Occipital lobe (tissue), 2 donors: ENCODE measurements around the gene TMEFF2. TPM values are rescaled to one million over a fixed set of nuclear protein-coding genes. Genes with fewer than 3 reads are reported as not detected.
"Not testable (repeated sequence)": the region's sequence is repeated elsewhere in the genome, so short reads cannot be mapped to it uniquely, and the experiment has no call there.

Source experiments
- DNase-seq: peaks from one replicate; lab custom pipeline; 2025; lab: John Stamatoyannopoulos, UW
- total RNA-seq: library from RNA; depleted of rRNA; stranded (reverse); fragments of >200 nt; gene quantifications from one replicate; pipeline ENCODE4 v1.2.3, GENCODE V29; 2014

The TMEFF2 gene
- total RNA-seq, 1 donor from 2014 or later, result 50.4 TPM

DNA sequence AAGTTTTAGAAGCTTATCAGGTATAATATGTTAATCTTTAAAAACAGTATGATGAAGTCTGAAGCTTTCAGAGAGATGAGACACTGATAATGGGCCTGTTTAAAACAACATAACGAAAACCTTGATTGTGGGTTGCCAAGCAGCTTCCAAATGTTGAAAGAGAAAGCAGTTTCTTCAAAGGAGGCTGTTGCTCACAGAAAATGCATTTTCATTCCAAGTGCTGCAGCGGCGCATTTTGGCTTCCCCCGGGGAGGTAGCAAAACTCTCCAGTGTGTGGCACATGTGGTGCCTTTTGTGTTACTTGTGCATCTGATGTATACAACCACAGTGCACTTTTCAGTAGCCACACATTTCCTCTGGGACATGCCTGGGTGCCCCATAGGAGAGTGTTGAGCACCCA lies 66.1 kb downstream of the TMEFF2 start:
- peak; percentile 14 for DNase-seq

DNA sequence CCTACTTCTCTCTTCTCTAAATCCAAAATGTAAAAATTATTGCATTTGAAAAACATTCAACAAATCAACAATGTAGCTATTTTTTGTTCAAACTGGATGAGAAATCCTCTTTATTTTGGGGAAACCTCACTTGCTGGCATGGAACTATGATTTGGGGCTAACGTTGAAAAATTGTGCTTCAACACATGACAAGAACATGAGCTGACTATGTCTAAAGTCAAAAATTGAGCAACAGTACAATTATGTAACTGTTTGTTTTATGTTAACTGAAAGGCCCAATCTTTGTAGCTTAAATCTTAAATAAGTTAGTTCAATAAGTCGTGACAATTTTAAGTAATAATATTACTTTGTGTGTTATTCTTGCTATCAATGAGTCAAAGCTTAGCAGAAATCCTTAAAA lies 67.3 kb downstream of the TMEFF2 start:
- DNase-seq, result no peak

DNA sequence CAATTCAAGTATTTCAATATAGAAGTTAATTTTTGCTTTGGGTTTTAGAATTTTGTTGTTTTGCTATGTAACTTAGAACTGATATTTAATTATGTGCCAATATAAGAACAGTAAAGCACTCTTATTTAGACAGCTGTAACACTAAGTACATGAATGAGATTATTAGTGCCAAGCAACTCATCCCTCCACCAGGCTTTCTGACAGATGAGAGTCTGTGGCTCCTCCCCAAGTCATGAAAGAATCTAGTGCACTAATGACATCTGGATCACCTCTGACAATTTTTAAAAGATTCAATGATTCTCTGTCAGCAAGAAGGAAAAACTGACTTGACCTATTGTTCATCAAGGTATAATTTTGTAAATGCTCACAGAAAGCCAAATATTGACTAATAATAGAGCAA lies 67.8 kb downstream of the TMEFF2 start:
- DNase-seq, result no peak

DNA sequence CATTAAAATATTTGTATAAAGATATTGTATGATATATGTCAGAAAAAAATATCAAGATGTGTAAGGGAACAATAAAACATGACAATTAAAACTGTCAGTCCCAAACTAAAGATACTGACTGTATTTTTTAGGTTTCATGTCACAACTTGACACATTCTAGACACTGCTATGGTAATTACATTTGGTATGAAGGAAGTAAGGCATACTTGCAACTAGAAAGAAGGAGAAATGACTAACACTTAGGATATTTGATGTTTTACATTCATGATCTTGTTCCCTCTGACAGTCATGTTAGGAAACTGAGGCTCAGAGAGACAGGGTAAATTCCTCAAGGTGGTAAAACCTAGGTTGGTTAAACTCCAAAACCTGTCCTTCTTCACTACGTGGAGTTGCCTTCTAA lies 68.3 kb downstream of the TMEFF2 start:
- no peak for DNase-seq

DNA sequence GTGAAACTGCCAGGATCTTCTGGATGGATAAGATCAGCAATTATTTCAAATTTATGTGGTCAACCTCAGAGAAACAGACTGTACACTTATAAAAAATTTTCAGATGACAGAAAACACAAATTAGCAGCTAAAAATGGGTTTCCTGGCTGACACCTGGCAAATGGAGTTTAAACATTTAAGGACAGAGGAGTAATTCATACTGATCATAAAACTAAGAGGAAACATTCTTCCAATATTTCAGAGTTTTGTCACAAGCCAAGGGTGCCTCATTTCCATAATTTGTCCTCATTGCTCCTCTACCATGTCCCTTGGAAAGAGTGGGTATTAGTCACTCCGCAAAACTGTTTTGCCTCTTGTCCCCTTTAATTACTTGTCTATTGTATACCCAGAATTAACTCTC lies 70.2 kb downstream of the TMEFF2 start:
- no peak for DNase-seq

DNA sequence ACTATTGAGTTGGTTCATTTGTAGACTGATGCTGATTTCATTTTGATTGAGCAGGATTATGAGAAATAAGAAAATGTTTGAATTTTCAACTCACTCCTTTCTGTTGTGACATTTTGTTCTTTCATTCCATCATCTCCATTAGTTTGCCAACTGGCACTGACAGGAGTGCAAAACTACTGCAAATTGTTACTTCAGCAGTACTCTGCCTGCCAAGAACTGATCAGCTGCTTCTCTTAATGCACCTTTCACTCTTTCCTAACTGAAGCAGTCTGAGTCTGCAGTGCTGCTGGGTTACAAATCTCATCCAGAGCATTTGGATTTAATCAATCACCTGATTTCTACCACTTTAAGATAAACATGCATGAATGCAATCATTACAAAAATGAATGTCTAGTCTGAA lies 70.9 kb downstream of the TMEFF2 start:
- peak; percentile 14 for DNase-seq

DNA sequence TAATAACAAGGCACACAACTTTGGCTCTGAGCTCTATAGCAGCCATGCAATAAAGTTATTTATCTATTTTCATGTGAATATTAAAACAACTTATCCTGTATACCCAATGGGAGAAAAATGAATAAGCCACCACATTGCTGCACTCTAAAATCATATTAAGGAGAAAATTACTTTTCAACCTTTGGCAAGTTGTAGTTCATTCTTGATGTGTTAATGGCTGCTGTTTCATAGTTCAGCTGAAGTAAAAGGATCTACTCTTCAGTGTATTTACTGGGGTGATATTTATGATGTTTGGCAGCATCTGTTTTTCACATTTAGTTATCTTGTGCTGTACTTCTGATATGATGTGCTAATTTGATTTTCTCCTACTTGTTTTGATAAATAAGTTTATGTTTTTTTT lies 71.8 kb downstream of the TMEFF2 start:
- no peak for DNase-seq

DNA sequence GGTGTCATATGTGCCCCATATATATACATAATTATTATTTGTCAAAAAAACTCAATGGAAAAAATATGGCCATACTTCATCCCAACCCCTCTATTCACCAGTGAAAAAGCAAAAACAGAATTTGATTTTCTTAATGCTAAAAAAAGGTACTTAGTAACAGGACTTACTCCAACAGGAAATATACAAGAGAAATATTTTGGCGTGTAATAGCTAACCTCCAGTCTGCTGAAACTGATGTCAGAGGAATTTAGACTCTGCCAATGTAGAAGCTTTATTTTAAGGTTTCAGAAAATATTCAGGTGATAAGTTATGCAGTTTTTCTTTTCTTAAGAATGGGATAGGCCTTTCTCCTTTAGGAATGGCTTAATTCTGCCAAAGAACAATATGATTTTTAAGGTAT lies 72.6 kb downstream of the TMEFF2 start:
- DNase-seq, result no peak

DNA sequence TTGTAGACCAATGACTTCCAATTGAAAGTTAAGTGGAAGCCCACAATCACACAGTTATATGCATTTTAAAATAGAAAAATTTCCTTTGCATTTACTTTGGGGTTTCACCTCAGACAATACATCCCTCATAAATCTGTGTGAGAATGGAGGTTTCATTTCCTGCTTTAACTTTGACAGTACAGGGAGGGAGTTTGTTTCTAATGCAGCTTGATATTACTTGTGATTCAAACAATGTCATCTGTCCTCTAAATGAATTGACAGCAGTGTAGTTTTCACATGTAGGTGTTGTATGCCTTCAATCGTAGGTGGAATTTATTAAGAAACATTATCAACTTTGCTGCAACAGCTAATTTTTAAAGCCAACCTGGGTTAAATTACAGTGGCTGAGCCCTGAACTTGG lies 75.2 kb downstream of the TMEFF2 start:
- no peak for DNase-seq

DNA sequence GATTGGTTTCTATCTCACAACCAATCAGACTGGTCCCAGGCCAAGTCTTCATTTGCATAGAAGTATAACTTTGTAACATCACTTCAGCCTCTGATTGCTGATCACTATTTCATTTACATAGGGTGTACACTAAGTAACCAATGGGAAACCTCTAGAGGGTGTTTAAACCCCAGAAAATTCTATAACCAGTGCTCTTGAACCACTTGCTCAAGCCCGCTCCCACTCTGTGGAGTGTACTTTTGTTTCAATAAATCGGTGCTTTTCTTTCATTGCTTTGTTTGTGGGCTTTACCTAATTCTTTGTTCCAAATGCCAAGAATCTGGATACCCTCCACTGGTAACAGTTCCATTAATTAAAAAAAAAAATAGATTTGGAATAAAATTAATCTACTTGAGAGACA lies 77.0 kb downstream of the TMEFF2 start:
- DNase-seq, result no peak

DNA sequence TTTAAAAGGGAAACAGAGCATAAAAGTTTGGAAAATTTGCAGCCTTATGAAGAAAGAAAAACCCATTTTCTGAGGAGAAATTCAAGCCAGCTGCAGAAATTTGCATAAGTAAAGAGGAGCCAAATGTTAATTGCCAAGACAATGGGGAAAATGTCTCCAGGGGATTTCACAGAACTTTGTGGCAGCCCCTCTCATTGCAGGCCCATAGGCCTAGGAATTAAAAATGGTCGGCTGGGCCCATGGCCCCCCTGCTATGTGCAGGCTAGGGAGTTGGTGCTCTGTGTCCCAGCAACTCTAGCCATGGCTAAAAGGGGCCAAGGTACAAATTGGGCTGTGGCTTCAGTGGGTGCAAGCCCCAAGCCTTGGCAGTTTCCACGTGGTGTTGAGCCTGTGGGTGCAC lies 83.2 kb downstream of the TMEFF2 start:
- not testable (repeated sequence) for DNase-seq

DNA sequence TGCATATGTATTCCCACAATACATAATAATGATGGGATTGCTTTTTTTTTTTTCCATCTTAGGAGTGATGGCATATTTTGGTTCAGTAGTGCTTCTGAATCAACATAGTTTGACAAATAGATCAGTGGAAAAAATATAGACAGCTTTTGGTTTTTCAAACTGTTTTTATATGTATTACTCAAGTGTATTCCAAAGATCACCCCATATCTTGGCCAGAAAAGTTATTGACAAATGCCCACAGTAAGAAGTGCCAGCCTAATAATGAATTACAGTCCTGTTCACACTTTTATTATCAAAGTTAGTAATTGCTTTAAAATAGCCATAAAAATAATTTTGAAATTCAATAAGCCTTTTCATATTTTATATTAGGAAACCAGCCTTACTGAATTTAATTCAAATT lies 95.0 kb downstream of the TMEFF2 start:
- no peak for DNase-seq

DNA sequence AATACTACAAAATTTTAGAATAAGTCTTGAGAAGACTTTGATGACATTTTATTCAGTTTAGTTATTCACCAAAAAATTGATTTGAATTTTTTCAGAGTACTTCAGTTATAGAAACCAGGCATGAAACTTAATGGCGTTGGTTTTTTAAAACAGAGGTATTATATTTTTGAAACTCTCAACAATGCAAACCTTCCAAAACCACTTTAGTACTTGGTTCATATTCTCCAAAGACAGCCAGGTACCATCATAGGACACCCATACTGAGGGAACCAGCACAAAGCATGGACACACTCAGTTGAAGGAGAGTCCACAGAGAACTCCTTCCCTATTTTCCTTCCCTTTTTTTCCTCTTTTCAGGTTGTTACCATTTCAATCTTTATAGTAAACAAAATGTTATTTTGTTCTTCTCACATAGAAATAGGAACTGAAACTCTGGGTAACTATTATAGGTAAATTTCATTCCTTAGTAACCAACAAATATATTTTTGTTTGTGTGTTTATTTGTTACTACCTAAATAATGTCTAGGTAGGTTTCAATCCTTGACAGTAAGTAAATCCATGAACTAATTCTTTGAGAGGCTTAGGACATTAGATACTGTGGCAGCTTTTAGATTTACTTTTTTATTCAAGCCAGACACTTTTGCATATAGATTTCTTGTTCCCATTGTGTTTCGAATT lies 95.8 kb downstream of the TMEFF2 start:
- DNase-seq, result no peak

DNA sequence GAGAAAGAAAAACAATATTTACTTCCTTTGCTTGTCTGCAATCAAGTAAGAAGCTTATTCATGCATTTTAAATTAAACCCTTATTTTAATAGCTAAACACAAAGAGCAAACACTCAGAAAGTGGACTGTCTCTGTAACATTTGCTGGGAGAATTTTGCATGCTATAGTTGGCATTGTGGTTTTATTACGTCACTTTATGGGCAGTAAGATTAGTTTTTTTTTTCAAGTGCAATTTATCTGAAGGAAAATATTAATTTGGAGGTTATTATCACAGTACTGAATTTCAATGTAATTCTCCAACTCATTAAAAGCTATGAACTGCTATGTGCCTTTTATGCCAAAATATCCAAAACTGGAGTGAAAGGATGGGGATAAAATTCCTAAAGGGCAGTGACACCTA lies 103.3 kb downstream of the TMEFF2 start:
- no peak for DNase-seq

DNA sequence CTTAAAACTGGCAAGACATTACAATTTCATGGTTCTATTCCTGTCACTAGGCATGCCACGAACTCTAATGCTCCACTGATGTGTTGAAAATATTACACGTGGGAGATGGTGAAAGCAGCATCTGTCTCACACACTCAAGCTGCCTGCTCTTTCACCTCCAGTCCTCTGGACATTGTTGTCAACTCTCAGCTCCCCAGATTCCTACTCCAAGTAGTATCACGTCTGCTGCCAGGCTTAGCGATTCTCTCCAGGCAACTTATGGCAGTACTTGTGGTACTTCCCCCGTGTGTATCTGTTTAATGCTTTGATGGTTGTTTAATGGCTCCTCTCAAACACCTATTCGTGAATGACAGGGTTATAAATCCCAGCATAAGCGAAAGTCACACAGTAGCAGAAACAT lies 103.8 kb downstream of the TMEFF2 start:
- no peak for DNase-seq

DNA sequence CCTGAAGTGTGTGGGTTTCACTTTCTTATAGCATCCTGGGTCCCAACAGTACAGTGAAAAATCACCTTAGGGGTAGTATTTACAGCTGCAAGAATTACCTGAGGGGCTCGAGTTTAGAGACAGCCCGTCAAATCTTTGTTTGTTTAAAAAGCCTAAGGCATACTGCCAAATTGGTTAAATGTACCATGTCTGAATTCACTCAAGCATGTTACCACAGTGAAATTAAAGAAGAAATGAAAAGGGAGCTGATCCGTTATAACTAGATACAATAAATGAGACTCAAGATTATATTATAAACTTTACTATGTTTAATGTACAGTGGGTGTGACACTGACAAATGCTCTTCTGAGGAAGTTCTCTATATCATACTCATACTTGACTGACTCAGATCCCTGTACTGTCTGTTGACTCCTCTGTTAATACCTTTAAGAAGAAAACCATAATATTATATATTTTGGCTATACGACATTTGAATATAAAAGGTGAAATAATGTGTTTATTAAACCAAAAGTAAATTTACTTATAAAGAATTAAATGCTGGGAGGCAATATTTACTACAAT lies 107.3 kb downstream of the TMEFF2 start:
- no peak for DNase-seq

DNA sequence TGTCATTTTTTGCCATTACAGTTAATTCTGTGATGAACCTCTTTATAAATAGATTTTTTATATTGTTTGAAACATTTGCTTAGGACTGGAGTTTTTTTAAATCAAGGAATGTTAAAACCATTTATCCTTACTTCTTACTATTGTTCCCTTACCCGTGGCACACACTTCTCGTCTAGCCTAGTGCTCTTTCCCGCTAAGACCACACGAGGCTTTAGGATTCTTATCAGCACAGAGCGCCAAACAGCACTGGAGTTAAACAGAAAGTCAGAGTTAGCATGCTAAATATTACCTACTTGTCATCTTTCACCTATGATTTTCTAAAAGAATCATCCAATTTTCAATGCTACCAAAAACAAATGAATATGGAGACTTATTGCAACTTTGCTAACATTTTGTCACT lies 112.6 kb downstream of the TMEFF2 start:
- DNase-seq, result no peak

DNA sequence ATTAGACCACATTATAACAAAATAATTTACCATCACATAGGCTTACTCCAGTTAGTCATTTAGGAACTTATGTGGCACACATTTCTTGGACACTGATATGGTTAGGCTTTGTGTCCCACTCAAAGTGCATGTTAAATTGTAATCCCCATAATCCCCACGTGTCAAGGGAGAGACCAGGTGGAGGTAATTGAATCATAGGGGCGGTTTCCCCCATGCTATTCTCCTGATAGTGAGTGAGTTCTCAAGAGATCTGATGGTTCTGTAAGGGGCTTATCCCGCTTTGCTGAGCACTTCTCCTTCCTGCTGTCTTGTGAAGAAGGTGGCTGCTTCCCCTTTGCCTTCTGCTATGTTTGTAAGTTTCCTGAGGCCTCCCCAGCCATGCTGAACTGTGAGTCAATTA lies 114.6 kb downstream of the TMEFF2 start:
- not testable (repeated sequence) for DNase-seq

DNA sequence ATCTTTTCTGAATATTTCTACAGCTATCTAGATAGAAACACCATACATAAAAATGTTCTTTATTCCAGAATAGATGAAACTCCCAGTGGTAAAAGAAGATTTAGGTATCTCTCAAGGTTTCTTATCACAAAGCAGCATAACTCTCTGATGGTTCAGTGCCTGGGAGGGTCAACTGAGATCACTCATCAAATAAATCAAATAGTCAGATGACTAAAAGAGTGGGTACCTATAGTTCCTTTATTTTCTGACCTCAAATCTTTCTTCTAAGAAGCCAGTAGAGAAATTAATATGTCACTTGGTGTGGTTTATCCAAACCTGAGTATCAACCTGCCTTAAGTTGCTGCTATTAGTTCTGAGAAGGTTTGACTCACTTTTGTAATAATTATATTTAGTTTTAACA lies 120.9 kb downstream of the TMEFF2 start:
- DNase-seq, result no peak

DNA sequence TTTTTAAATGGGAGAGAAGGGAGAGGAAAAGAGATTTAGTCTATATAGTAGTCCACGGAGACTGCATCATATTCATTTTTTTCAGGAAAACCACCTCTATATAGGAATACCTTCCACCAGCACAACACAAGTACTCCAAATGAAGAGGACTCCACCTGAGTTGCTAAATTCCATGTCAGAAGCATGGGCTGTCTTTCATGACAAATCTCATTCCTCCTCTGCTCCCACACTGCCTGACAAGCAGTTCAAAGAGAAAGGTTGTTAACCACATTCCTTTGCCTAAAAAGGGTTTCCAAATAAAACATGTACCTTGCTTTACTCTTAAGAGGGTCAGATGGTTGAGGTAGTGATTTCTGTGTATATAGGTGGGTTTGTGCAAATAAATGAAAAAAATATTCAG lies 122.0 kb downstream of the TMEFF2 start:
- DNase-seq, result no peak

DNA sequence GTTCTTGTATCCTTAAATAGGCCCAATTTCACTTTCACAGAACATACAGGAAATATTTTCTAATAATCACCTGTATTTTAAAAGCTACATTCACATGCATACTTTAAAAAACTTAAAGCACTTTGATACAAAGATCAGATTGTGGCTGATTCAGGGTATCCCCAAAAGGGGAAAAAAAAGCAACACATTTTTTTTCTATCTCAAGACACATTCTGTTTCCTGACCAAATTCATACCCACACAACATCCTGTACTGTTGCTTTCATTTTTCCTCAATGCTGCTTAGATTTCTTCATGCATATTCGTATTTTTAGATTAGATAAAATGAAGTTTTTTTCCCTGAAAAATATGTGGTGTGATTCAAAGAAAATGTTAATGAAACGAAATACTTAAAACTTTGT lies 122.5 kb downstream of the TMEFF2 start:
- no peak for DNase-seq

DNA sequence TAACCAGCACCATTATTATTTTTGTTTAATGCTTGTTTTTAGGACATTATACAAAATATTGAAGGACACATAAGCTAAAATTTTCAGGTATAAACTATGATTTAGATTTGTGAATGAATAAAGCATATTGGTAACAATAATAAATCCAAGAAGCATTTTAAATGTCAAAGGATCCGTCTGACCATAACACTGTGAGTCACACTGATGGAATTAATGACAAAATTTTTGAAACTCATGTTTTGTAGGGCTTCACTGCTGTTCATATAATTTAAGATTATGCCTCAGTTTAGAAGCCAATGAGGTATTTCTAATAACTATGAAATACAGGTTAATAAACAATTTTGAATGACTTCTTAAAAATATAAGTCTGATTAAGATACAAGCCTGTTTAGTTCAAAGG lies 124.6 kb downstream of the TMEFF2 start:
- DNase-seq, result no peak

DNA sequence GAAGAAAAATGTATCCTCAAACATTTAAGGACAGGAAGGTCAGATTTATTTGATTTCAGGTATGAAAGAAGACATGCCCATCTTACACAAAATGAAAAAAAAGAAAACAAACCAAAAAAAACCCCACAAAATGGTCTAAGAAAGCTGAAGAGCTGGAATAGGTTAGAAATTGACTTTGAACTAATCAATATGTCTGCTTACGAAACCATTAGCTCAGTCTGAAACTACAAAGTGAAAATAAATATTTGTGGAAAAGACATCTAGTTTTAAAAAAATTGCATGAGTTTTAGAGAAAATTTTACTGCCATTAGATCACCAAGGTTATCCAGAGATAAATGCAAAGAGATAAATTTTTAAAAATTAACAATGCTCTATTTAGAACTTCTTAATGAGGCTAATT lies 125.3 kb downstream of the TMEFF2 start:
- no peak for DNase-seq

DNA sequence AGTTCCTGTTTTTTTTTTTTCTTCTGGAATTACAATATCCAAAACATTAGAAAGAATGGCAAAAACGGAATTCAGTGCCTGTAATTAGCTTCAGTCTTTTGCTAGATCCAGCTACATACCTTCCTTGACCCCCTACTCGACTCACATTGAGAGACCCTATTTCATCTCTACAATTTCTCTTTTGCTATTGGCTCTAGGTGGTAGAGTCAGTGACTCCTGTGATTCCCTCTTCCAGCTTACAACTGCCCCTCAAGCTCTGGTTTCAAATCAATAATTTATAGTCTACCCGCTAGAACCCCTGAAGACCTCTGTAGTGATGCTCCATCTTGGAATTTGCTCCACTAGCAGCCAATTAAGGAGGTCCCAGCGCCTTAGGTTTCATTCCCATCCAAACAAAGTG lies 125.8 kb downstream of the TMEFF2 start:
- no peak for DNase-seq
